Liver (tissue), 3 donors: Measurements from ENCODE around the gene PER1.

Experiments
- FOXA1 ChIP-seq: IDR thresholded peaks from 2 replicates; pipeline ENCODE4 v1.6.1; 2016; ENCODE audit warnings: antibody characterized with exemption
- MAX ChIP-seq: IDR thresholded peaks from 2 replicates; pipeline ENCODE4 v1.6.1; 2016; ENCODE audit warnings: antibody characterized with exemption
- TAF1 ChIP-seq: conservative IDR thresholded peaks from 2 replicates; pipeline ENCODE4 v1.6.1; 2016; ENCODE audit warnings: antibody characterized with exemption, mild to moderate bottlenecking
- ZBTB33 ChIP-seq: IDR thresholded peaks from 2 replicates; pipeline ENCODE4 v1.6.1; 2016; ENCODE audit warnings: antibody characterized with exemption
- TF ChIP-seq, protein P1 (sequence below): fragments of 150-350 bp; IDR thresholded peaks from 2 replicates; pipeline ENCODE4 v1.5.1; 2017; ENCODE audit warnings: improper control_type of control experiment, low read depth, low read length; ENCODE audit not compliant: missing input control
- donor health status: healthy.
- donor health status: healthy.

DNA sequence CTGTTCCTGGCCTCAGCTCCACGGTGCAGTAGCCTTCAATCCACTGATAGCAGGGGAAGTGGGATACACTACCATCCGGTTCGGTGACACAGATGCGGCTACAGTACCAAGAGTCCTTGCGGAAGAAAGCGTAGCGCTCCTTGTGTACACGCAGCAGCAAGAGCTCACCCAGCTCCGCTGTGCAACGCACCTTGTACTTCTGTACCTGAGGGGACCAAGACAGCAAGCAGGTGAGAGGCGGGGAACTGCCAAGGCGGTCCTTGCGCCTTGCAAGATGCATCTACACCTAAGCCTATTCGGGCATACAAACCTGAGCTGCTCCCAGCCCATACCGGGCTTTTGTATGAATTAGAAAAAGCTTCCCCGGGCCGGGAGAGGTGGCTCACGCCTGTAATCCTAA is 35.4 kb downstream of the PER1 start:
- TF ChIP-seq FOXA1, result no peak
- TF ChIP-seq ZBTB33, result no peak
- TF ChIP-seq, protein P1, sequence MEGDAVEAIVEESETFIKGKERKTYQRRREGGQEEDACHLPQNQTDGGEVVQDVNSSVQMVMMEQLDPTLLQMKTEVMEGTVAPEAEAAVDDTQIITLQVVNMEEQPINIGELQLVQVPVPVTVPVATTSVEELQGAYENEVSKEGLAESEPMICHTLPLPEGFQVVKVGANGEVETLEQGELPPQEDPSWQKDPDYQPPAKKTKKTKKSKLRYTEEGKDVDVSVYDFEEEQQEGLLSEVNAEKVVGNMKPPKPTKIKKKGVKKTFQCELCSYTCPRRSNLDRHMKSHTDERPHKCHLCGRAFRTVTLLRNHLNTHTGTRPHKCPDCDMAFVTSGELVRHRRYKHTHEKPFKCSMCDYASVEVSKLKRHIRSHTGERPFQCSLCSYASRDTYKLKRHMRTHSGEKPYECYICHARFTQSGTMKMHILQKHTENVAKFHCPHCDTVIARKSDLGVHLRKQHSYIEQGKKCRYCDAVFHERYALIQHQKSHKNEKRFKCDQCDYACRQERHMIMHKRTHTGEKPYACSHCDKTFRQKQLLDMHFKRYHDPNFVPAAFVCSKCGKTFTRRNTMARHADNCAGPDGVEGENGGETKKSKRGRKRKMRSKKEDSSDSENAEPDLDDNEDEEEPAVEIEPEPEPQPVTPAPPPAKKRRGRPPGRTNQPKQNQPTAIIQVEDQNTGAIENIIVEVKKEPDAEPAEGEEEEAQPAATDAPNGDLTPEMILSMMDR, result no peak
- no peak for TF ChIP-seq MAX
- no peak for TF ChIP-seq TAF1
